Suppressor macrophage (primary cell): ENCODE measurements around the gene MECP2.
"Not testable (repeated sequence)": the region's sequence is repeated elsewhere in the genome, so short reads cannot be mapped to it uniquely, and the experiment has no call there.

ENCODE experiments used
- DNase-seq, 4 experiments: peaks; one replicate each; pipeline ENCODE4 v3.0.0-alpha.2; 2020 to 2022
- total RNA-seq, 17 experiments: gene quantifications; one replicate each; lab custom pipeline; 2026; ENCODE audit warnings: mixed read lengths in 6 of 17, inconsistent platforms in 3 of 17; lab: John Stamatoyannopoulos, UW

The MECP2 gene
- 33.0 to 77.6 (median 48.4) reads per million in 17 experiments for total RNA-seq

DNA sequence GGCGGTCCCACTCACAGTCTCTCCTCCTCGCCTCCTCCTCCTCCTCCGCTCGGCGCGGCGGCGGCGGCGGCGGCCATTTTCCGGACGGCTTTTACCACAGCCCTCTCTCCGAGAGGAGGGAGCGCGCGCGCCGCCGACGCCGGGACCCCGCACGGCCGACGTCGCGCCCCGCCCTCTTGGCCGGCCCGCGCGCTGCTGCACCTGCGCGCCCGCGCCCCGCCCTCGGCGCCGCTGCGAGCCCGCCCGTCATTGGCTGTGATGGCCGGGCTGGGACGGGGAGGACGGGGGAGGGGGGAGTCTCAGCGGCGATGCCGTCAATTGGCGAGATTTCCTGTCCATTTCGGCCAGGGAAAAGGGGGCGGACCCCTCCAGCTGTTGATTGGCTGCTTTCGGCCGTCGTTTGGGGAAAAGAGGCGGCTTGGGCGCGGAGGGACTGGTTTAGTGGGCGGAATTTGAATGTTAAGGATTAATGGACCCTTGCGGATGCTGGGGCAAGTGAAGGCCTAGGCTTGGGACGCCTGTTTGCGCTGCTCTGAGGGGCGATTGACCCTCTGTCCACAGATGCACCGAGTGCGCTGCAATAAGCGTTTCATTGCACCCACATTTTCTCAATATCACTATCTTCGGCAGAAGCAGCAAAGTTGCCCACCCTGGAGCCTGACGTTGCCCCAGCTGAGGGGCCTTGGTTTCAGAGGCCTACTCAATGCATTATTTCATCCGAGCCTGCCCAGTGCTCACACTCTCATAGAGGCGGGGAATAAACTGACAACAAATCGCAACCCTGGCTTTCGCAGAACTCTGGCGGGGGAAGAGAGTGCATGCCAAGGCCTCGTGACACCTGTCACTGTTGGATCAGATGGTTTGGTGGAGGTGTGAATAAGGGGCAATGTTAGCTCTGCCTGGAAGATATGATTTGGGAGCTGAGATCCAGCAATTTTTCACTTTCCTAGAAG is at the start of gene MECP2:
MECP2 (minus strand) TSS at position 129 of the 953 bp plus-strand sequence.
- peak; percentile 92 to 96 (median 94) for DNase-seq

DNA sequence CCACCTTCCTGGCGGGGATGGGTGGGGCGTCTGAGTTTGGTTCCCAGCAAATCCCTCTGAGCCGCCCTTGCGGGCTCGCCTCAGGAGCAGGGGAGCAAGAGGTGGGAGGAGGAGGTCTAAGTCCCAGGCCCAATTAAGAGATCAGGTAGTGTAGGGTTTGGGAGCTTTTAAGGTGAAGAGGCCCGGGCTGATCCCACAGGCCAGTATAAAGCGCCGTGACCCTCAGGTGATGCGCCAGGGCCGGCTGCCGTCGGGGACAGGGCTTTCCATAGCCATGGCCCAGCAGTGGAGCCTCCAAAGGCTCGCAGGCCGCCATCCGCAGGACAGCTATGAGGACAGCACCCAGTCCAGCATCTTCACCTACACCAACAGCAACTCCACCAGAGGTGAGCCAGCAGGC is 46.5 kb upstream of the MECP2 start, which contains the start of gene OPN1LW:
OPN1LW (plus strand) TSS at position 234 of the 400 bp plus-strand sequence; CDS start at position 275, 41 bp downstream.
- not testable (repeated sequence) for DNase-seq

DNA sequence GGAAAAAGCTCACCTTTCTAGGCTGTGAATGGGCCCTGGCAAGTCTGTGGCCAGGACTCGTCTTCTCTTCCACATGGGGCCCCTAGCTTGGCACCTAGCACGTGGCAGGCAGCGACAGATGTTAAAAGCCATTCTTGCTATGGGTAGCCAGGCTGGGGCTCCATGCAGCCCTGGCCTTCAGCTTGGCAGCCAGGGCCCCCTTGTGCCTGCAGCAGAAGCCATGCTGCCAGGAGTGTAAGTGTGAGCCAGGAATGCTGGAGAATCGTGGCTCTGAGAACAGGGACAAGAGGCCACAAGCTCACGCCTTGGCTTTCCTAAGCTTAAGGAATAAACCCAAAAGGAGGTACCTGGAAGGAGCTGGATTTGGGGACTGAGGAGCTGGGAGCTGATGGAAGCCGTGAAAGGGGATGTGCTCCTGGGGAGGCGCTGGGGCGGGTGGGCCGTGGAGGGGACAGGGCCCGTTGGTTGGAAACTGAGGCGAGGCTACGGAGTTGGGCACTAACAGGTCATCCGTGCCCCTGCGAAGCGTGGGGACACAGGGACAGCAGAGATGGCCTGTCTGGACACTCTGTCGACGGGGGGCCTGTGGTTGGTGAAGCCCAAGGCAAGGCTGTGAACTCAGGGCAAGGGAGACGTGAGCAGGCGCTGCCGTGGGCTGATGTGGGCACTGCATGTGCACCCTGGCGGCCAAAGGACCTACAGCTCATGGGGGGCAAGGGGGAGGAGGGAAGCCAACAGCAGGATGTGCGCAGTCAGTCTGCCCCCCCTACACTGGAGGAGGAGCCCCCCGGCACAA is 45.6 kb upstream of the MECP2 start:
- no peak for DNase-seq

DNA sequence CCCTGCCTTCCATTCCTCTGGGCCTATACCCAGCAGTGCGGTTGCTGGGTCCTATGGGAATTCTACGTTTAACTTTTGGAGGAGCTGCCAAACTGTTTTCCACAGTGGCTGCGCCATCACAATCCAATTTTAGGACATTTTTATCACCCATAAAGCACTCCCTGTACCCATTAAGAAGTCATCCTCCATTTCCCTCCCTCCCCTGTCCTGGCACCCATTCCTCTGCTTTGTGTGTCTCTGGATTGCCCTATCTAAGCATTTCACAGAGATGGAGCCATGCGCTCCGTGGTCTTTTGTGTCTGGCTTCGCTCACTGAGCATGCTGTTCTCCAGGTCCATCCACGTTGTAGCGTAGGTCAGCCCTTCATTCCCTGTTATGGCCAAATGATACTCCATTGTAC is 44.9 kb upstream of the MECP2 start:
- no peak for DNase-seq

DNA sequence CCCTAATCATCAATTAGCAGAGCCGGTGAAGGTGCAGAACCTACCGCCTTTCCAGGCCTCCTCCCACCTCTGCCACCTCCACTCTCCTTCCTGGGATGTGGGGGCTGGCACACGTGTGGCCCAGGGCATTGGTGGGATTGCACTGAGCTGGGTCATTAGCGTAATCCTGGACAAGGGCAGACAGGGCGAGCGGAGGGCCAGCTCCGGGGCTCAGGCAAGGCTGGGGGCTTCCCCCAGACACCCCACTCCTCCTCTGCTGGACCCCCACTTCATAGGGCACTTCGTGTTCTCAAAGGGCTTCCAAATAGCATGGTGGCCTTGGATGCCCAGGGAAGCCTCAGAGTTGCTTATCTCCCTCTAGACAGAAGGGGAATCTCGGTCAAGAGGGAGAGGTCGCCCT is 43.2 kb upstream of the MECP2 start:
- DNase-seq: no peak

DNA sequence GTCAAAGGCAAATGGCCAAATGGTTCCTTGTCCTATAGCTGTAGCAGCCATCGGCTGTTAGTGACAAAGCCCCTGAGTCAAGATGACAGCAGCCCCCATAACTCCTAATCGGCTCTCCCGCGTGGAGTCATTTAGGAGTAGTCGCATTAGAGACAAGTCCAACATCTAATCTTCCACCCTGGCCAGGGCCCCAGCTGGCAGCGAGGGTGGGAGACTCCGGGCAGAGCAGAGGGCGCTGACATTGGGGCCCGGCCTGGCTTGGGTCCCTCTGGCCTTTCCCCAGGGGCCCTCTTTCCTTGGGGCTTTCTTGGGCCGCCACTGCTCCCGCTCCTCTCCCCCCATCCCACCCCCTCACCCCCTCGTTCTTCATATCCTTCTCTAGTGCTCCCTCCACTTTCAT is 42.7 kb upstream of the MECP2 start:
- no peak for DNase-seq

DNA sequence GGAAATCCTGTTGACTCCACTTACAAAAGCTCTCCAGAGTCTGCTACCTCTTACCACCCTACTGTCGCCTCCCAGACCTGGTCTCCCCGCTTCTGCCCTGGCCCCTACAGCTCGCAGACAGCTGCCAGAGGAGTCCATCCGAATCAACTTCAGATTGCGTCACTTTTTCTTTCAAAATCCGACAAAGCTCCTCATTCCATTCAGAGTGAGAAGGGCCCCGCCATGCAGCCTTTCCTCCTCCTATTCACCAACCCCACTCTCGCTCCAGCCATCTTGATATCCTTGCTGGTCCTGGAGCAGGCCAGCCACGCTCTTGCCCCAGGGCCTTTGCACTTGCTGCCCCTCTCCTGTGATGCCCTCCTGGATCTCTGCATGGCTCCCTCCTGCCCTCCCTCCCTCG is 41.3 kb upstream of the MECP2 start:
- DNase-seq: no peak

DNA sequence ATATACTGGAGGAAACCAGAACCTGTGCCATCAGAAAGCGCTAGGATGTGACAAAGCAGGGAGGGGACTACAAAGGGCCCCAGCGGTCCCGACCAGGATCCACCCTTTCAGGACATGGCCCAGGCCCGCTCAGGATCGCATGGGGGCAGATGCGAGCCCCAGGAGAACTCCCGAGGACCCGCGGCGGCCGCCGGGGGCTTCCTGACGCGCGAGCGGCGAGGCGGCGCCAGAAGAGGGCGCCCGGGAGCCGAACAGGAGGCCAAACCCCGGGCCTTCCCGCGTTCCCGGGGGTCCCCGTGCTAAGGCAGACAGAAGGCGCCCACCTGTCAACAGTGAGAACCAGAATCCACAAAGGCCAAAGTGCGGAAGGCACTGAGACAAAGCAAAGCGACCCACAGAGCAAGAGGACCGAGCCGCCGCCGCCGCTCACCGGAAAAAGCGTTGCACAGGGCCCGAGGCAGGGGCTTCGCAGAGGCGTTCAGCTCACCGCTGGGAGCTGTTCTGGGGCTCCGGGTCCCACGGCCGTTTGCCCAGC is 39.2 kb upstream of the MECP2 start:
- DNase-seq: peak; percentile 65 to 84 (median 73)

DNA sequence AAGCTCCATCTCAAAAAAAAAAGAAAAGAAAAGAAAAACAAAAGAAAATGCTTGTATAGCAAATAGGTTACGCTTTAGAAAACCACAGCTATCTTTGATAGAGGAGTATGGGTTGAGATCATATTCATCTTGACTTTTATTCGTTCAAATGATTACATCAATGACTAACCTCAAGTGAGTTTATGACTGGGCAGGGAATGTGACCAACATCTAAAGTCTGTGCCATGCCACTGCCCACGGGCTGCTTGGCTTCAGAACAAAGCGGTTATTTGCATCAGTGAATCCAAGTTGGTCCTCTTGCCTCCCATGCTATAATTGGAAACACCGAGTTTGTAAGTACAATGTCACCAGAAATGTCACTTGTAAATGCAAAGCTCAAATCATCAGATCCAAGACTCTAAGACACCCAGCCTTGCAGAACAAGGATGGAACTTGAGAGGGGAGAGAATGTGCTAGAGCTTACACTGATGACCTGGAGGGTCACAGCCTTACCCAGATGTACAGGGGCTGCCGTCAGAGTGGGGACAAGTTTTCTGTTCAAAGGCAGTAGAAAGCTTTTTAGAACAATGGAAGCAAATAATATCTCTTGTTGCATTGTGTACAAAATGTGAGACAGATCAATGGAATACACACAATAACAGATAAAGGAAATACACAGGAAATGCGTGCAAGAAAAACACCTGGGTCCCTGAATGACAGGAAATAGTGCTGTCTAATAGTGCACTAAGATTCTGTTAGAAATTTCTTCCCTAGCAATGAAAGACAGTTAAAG is 38.1 kb upstream of the MECP2 start:
- DNase-seq: peak in 2 of 4 experiments; percentile 18 to 26

DNA sequence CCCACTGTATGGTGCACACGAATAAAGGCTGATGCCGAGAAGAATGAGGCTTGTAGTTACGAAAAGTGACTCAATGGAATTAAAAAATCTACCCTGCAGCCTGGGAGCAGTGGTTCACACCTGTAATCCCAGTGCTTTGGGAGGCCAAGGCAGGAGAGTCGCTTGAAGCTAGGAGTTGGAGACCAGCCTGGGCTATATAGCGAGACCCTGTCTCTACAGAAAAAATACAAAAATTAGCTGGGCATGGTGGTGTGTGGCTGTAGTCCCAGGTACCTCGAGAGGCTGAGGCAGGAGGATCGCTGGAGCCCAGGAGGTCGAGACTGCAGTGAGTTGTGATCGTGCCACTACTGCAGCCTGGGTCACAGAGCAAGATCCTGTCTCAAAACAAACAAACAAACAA is 34.8 kb upstream of the MECP2 start:
- DNase-seq: no peak

DNA sequence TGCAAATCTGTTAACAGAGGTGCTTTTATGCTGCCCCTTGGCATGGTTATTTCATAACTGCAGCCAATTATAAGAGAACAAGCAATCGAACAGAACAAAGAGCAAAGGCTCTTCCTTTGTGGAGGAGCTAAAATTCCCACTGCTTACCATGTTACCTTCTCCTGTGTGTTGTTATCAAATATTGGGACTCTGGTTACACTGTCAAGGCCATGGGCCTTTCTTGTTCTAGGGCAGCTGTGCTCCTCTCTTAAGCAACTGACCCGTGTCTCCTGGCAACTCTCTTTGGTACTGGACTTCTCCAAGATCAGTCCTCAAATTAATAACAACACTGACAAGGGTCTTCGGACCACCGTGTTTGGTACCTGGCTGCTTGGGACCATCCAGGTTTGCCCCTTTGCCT is 34.4 kb upstream of the MECP2 start:
- DNase-seq: no peak

DNA sequence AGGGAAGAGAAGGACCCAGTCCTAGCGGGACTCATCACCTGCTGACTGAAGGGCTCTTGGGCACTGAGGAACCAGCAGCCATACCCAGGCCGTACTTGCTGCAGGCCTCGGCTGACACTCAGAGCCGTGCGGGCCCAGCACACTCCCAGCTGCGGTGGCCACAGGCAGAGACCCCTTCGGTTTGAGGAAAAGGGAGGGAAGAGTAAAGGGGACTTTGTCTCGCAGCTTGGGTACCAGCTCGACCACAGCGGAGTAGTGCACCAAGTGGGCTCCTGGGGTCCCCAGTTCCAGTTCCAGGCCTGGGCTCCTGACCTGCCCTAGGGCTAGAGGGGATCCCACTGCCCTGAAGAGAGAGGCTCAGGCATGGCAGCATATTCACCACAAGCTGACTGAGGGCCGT is 28.6 kb upstream of the MECP2 start:
- DNase-seq: no peak

DNA sequence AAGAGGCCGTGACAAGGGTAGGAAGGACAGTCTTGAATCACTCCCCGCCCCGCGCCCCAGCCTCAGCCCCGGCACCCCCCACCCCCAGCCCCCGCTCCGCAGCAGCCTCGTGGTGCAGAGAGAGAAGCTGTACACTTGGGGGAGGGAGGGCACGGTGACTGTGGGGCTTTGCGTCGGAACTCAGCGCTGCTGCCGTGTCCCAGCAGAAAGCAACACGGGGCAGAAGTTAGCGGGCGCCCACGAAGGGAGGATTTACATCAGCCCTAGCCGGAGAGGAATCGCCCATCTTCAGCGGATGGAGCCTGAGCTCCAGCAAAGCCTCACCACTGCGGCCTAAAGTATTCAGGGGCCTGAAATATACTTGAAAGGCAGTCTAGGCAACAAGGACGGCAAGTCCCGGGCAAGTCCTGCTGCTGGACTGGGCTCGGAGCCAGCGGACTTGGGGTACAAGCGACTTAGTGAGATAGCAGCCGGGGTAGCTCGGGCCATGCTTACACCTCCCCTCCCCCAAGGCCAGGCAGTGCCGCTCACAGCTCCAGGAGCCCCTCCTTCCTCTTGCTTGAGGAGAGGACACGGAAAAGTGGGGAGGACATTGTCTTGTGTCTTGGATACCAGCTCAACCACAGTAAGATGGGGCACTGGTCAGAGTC is 28.0 kb upstream of the MECP2 start:
- peak in 1 of 4 experiments; percentile 12 for DNase-seq

DNA sequence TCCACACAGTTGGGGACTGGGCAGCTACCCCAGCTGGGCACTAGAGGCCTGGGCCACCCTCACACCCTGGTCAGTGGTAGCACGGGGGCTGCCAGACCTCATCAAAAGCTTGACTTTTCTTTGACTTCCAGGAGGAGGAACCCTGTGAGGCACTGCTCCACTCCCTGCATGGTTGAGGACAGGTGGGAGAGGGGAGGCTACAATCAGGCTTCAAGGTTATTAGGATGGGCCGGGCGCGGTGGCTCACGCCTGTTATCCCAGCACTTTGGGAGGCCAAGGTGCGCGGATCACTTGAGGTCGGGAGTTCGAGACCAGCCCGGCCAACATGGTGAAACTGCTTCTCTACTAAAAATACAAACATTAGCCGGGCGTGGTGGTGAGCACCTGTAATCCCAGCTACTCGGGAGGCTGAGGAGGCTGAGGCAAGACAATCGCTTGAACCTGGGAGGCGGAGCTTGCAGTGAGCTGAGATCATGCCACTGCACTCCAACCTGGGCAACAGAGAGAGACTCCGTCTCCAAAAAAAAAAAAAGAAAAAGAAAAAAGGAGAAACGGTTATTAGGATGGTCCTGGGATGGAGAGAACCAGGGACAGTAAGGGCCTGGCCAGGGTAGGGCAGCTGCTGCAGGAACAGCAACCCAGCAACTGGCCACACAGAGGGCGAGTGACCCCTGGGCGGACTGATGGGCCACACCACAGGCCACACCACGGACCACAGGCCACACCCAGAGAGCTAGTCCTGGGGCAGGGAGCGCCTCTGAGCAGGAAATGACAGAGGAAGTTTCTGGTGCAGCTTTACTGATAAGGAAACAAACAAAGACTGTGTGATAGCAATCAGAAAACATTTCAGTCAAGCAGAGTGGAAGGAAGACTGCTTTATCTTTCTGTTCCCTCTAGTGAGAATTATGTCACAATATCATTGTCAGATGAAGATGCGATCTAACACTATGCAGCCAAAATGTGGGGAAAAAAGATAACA is 26.0 kb upstream of the MECP2 start:
- DNase-seq: peak; percentile 1 to 29 (median 25)

DNA sequence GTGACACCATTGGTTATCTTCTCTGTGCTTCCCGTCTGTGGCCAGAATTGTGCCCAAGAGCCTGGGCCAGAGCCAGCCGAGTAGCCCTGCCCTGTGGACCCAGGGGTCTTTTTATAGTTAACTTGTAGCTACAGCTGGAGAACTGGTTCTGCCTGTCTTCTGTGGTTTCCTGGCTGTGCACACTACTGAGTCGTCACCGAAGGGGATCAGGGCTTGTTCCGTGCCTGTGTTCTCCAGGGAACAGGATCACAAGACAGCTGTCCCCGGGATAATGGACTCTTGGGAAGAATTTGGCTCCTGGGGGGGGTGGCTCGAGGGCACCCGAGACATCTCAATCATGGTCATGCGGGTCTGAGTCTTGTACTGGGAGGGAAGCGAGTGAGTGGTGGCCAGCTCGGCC is 24.4 kb upstream of the MECP2 start:
- peak in 3 of 4 experiments; percentile 5 to 26 (median 19) for DNase-seq

DNA sequence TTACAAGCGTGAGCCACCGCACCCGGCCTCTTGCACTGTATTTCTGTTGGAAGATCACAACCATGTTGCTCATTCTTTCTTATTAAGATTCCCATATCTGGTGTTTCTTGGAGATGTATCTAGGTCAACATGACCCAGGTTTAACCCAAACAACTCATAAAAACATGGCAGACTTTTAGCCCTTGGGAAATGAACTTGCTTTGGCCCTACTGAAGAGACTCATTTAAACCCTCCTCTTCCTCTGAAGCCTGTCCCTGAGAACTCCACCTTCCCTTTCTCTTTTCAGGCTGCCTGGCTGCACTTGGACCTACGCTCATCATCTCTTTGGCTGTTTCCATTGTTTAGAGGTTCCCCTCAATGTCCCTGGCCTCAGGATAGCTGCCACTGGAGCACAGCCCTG is 23.7 kb upstream of the MECP2 start:
- DNase-seq: no peak

DNA sequence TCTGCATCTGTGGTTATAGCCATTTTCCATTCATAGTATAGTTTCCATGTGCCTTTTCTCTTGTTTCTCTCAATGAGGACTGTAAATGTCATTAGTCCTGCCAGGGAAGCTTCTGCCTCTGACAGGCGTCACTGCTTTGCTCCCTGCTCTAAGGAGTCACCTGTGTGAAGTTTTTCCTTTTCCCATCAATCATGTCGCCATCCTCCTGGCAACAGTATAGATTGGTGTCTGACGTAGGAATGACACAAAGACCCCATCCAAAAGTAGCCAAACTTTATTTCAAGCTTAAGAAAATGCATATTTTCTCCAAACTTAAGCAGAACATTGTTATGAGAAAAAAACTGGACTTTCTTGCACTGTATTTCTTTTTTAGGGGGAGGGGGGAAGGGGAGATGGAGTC is 23.1 kb upstream of the MECP2 start:
- no peak for DNase-seq

DNA sequence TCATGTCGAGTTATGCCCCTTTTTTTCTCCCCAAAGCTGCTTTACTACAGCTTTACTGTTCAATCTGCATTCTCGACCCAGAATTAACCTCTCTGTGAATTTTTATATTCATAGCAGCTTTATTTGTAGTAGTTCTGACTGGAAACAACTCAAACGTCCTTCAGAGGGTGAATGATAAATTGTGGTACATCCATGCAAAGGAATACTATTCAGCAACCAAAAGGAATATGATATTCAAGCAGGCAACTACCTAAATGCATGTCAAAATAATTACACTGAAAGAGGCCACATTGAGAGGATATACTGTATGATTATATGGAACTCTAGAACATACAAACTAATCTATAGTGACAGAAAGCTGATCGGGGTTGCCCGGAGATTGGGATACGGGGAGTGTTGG is 20.0 kb upstream of the MECP2 start:
- DNase-seq: no peak

DNA sequence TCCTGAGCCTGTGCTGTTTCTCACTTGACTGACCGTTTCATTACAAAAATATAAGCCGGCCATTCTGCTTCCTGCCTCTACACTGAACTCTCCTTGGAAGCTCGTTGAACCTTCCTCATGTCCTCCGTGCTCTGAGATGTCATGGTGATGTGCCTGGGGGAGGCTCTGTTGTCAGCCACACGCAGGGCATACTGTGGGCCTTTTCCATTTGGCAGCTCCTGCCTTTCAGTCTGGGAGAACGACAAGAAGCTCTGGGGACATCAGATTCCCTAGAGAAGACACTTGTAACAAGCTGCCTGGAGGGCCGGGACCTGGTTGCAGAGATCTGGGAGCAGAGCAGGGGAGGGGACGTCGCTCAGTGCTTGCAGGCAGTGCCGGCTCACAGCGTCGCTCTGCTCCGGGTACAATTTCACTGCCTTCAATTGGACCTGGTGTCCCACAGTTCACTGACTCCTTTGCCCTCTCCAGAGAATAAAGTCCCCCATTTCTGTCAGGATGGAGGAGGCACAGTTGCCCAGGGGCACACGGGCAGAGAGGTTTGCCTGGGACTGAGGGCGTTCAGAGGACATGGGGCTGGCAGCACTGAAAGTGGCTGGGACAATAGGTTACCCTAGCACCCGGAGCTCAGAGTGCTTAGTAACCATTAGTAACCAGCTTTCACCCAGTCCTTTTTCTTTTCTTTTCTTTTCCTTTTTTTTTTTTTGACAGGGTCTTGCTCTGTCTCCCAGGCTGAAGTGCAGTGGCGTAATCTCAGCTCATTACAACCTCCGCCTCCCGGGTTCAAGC is 19.1 kb upstream of the MECP2 start:
- no peak for DNase-seq

DNA sequence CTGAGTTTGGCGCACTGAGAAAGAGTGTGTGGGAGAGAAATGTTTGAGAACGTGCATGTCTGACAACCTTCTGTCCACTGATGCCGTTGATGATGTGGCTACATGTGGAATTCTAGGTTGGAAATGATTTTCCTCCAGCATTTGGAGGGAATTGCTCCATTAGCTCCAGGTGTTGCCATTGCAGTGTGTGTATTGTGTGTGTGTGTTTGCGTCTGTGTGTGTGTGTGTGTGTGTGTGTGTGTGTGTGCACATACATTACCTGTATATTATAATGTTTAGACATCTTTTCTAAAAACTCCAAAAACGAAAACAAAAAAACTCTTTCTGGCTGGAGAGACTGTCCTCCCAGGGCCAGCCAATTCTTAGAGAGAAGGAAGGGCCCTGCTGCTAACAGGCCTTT is 18.2 kb upstream of the MECP2 start:
- DNase-seq: no peak
